Measurements from ENCODE around the gene FBXW4.

The FBXW4 gene

GRCh38 chr10:101561068-101561915 is 133.7 kb downstream of the FBXW4 start:
- DNase-seq (ENCODE audit: insufficient read length, low spot score) (no peak), FAIRE-seq (no peak)
- TF ChIP-seq POLR2A (IDR thresholded peaks at IDR 0.05; ENCODE audit: low read depth, low read length) = no peak

All from H54 (cell line).